Thymus (tissue), 11 donors: Measurements from ENCODE around the gene BBIP1. TPM values are rescaled to one million over a fixed set of nuclear protein-coding genes. Genes with fewer than 3 reads are reported as not detected.
A peak's percentile ranks its signal among the peaks of the same experiment; 100 is the strongest.

Experiments
- DNase-seq, 9 donors: peaks; one replicate each; pipeline ENCODE4 v3.0.0-alpha.2; 2013; ENCODE audit warnings: low spot score in 9 of 9, low read depth in 6 of 9, missing footprints in 1 of 9
- H3K27ac ChIP-seq, 2 donors: one replicate each; pipeline ENCODE4 v1.5.1; 2013; ENCODE audit warnings: control low read depth in 1 of 2, low read depth in 1 of 2, low read length in 1 of 2, mild to moderate bottlenecking in 1 of 2, moderate library complexity in 1 of 2
- H3K27me3 ChIP-seq, 2 donors: one replicate each; pipeline ENCODE4 v1.5.1; 2013; ENCODE audit warnings: low read length in 1 of 2; ENCODE audit not compliant: control insufficient read depth in 2 of 2, insufficient read depth in 1 of 2
- H3K36me3 ChIP-seq, 2 donors: one replicate each; pipeline ENCODE4 v1.5.1; 2013; ENCODE audit warnings: low read length in 1 of 2, mild to moderate bottlenecking in 1 of 2, moderate library complexity in 1 of 2; ENCODE audit not compliant: control insufficient read depth in 2 of 2, insufficient read depth in 2 of 2
- H3K4me1 ChIP-seq, 2 donors: one replicate each; pipeline ENCODE4 v1.5.1; 2013; ENCODE audit warnings: low read length in 2 of 2; ENCODE audit not compliant: control insufficient read depth in 2 of 2, insufficient read depth in 2 of 2
- H3K4me3 ChIP-seq, 2 donors: one replicate each; pipeline ENCODE4 v1.5.1; 2013; ENCODE audit warnings: low read length in 2 of 2, control low read depth in 1 of 2, mild to moderate bottlenecking in 1 of 2
- H3K9me3 ChIP-seq, 2 donors: one replicate each; pipeline ENCODE4 v1.5.1; 2013; ENCODE audit warnings: low read length in 1 of 2, mild to moderate bottlenecking in 1 of 2; ENCODE audit not compliant: control insufficient read depth in 2 of 2, insufficient read depth in 1 of 2
- WGBS: extraction: QIAGEN DNeasy Blood & Tissue Kit; methylation state at CpG from one replicate; pipeline ENCODE4 v1.1.7; 2013; 5-methylcytosine and 5-hydroxymethylcytosine counted together
- polyA plus RNA-seq: library from polyadenylated mRNA; stranded (reverse); fragments of 200-250 nt; gene quantifications from one replicate; pipeline ENCODE4 v1.2.3, GENCODE V29; 2013
- total RNA-seq: library from RNA; stranded (reverse); fragments of 120-200 nt; gene quantifications from one replicate; pipeline ENCODE4 v1.2.4, GENCODE V29; 2013
- donor health status: healthy.

BBIP1 gene
- total and polyA plus RNA-seq, 2 donors: 25.2 to 43.4 TPM

GRCh38 chr10:110897184-110897583 lies 21.8 kb downstream of the BBIP1 start:
- WGBS: 97% methylated on average over 1 of the region's 1 CpG
- Histone ChIP-seq H3K9me3 (no peaks in the 10 kb centered on the region), H3K36me3 (peaks cover 18 to 66% of the 10 kb centered on the region in 2 donors), H3K27me3 (no peaks in the 10 kb centered on the region), H3K4me3 (no peak overlapping the region), H3K4me1 (no peaks in the 10 kb centered on the region), H3K27ac (no peak overlapping the region)
- no peak for DNase-seq

- Histone ChIP-seq H3K27ac (no peak overlapping the region), H3K4me3 (no peak overlapping the region), H3K9me3 (no peaks in the 10 kb centered on the region), H3K4me1 (no peaks in the 10 kb centered on the region), H3K36me3 (peaks cover 20 to 66% of the 10 kb centered on the region in 2 donors), H3K27me3 (no peaks in the 10 kb centered on the region)
- 70% methylated on average over 4 of the region's 4 CpGs for WGBS
- peak in 4 of 9 donors; percentile 18 to 75 (median 34) for DNase-seq
Measured at GRCh38 chr10:110893559-110894179, 25.3 kb downstream of the BBIP1 start.

- Histone ChIP-seq H3K9me3 (no peaks in the 10 kb centered on the region), H3K27ac (no peak overlapping the region), H3K36me3 (peaks cover 20 to 68% of the 10 kb centered on the region in 2 donors), H3K4me1 (no peaks in the 10 kb centered on the region), H3K4me3 (no peak overlapping the region), H3K27me3 (no peaks in the 10 kb centered on the region)
- WGBS: over 99% methylated on average over 3 of the region's 3 CpGs
- no peak for DNase-seq
Measured at GRCh38 chr10:110892602-110893288, 26.2 kb downstream of the BBIP1 start.

- Histone ChIP-seq H3K4me1 (no peaks in the 10 kb centered on the region), H3K9me3 (no peaks in the 10 kb centered on the region), H3K27me3 (no peaks in the 10 kb centered on the region), H3K4me3 (no peak overlapping the region), H3K27ac (no peak overlapping the region), H3K36me3 (peaks cover 23 to 76% of the 10 kb centered on the region in 2 donors)
- DNase-seq: no peak
- WGBS: 99% methylated on average over 1 of the region's 1 CpG
Measured at GRCh38 chr10:110887560-110887959, 31.4 kb downstream of the BBIP1 start.

- peaks cover 26 to 82% of the 10 kb centered on the region in 2 donors for H3K36me3 ChIP-seq
- H3K4me3 ChIP-seq: no peak overlapping the region
- H3K9me3 ChIP-seq: no peaks in the 10 kb centered on the region
- no peak for DNase-seq
- H3K4me1 ChIP-seq: no peaks in the 10 kb centered on the region
- H3K27me3 ChIP-seq: no peaks in the 10 kb centered on the region
- WGBS: 77% methylated on average over 5 of the region's 5 CpGs
- no peak overlapping the region for H3K27ac ChIP-seq
Measured at GRCh38 chr10:110885932-110886674, 32.9 kb downstream of the BBIP1 start.

GRCh38 chr10:110883924-110884323 lies 35.1 kb downstream of the BBIP1 start:
- Histone ChIP-seq H3K9me3 (no peaks in the 10 kb centered on the region), H3K27ac (no peak overlapping the region), H3K4me3 (no peak overlapping the region), H3K4me1 (no peaks in the 10 kb centered on the region), H3K36me3 (peaks cover 19 to 72% of the 10 kb centered on the region in 2 donors), H3K27me3 (no peaks in the 10 kb centered on the region)
- WGBS: 88% methylated on average over 10 of the region's 10 CpGs
- DNase-seq: no peak

- 96% methylated on average over 4 of the region's 4 CpGs for WGBS
- no peaks in the 10 kb centered on the region for H3K27me3 ChIP-seq
- no peaks in the 10 kb centered on the region for H3K4me1 ChIP-seq
- H3K4me3 ChIP-seq: no peak overlapping the region
- DNase-seq: no peak
- H3K27ac ChIP-seq: no peak overlapping the region
- no peaks in the 10 kb centered on the region for H3K9me3 ChIP-seq
- H3K36me3 ChIP-seq: peaks cover 13 to 75% of the 10 kb centered on the region in 2 donors
Measured at GRCh38 chr10:110881905-110882304, 37.1 kb downstream of the BBIP1 start.

- Histone ChIP-seq H3K27ac (no peak overlapping the region), H3K36me3 (peaks cover 13 to 71% of the 10 kb centered on the region in 2 donors), H3K4me1 (no peaks in the 10 kb centered on the region), H3K9me3 (no peaks in the 10 kb centered on the region), H3K4me3 (no peak overlapping the region), H3K27me3 (no peaks in the 10 kb centered on the region)
- DNase-seq: no peak
- 98% methylated on average over 9 of the region's 9 CpGs for WGBS
Measured at GRCh38 chr10:110881247-110881646, 37.7 kb downstream of the BBIP1 start.

GRCh38 chr10:110880012-110880411 lies 39.0 kb downstream of the BBIP1 start:
- DNase-seq: no peak
- H3K27me3 ChIP-seq: no peaks in the 10 kb centered on the region
- no peaks in the 10 kb centered on the region for H3K4me1 ChIP-seq
- H3K4me3 ChIP-seq: no peak overlapping the region
- 94% methylated on average over 3 of the region's 3 CpGs for WGBS
- H3K9me3 ChIP-seq: peaks cover 0 to 2% of the 10 kb centered on the region in 2 donors
- peaks cover 12 to 66% of the 10 kb centered on the region in 2 donors for H3K36me3 ChIP-seq
- no peak overlapping the region for H3K27ac ChIP-seq
